ENCODE data around the gene MYH14.
"Not testable (repeated sequence)": the region's sequence is repeated elsewhere in the genome, so short reads cannot be mapped to it uniquely, and the experiment has no call there.

The MYH14 gene

GRCh38 chr19:50230379-50231351 lies 27.2 kb downstream of the MYH14 start:
- no peak for DNase-seq

- DNase-seq, result not testable (repeated sequence)
Observed at GRCh38 chr19:50231417-50231816, 28.0 kb downstream of the MYH14 start.

- no peak for DNase-seq
Observed at GRCh38 chr19:50231821-50232220, 28.4 kb downstream of the MYH14 start.

GRCh38 chr19:50232600-50232999 lies 29.2 kb downstream of the MYH14 start:
- DNase-seq, result no peak

- DNase-seq, result no peak
Observed at GRCh38 chr19:50233308-50233910, 30.0 kb downstream of the MYH14 start.

GRCh38 chr19:50237493-50237892 lies 34.1 kb downstream of the MYH14 start:
- DNase-seq, result not testable (repeated sequence)

- no peak for DNase-seq
Observed at GRCh38 chr19:50238043-50238442, 34.6 kb downstream of the MYH14 start.

GRCh38 chr19:50239921-50240590 lies 36.6 kb downstream of the MYH14 start:
- no peak for DNase-seq

GRCh38 chr19:50242581-50242980 lies 39.2 kb downstream of the MYH14 start:
- DNase-seq, result no peak

- DNase-seq, result no peak
Observed at GRCh38 chr19:50244695-50245094, 41.3 kb downstream of the MYH14 start.

GRCh38 chr19:50248413-50248812 lies 45.0 kb downstream of the MYH14 start:
- DNase-seq, result no peak

GRCh38 chr19:50248826-50249225 lies 45.4 kb downstream of the MYH14 start:
- no peak for DNase-seq

GRCh38 chr19:50249636-50250035 lies 46.2 kb downstream of the MYH14 start:
- no peak for DNase-seq

- DNase-seq, result no peak
Observed at GRCh38 chr19:50250450-50251136, 47.2 kb downstream of the MYH14 start.

GRCh38 chr19:50252111-50252886 lies 48.9 kb downstream of the MYH14 start:
- DNase-seq, result no peak

- no peak for DNase-seq
Observed at GRCh38 chr19:50252887-50253268, 49.5 kb downstream of the MYH14 start.

- no peak for DNase-seq
Observed at GRCh38 chr19:50255115-50255514, 51.7 kb downstream of the MYH14 start.

- DNase-seq, result no peak
Observed at GRCh38 chr19:50257141-50257540, 53.7 kb downstream of the MYH14 start.

GRCh38 chr19:50258918-50259372 lies 55.5 kb downstream of the MYH14 start:
- no peak for DNase-seq

GRCh38 chr19:50261446-50261970 lies 58.1 kb downstream of the MYH14 start:
- no peak for DNase-seq

- no peak for DNase-seq
Observed at GRCh38 chr19:50263176-50263575, 59.8 kb downstream of the MYH14 start.

Data from activated gamma-delta T cell (primary cell).